Tibial nerve (tissue), 4 donors: ENCODE results near the gene PTPRT. TPM values are rescaled to one million over a fixed set of nuclear protein-coding genes. Genes with fewer than 3 reads are reported as not detected.

ENCODE experiments used
- DNase-seq, 2 donors: peaks; one replicate each; pipeline ENCODE4 v3.0.0-alpha.2; 2019; ENCODE audit warnings: low spot score in 2 of 2
- H3K27ac ChIP-seq, 4 donors: fragments of 200-600 bp; sonication (generic) in 3 of 4; one replicate each; pipeline ENCODE4 v1.5.1; 2017 to 2019; ENCODE audit warnings: mild to moderate bottlenecking in 1 of 4
- H3K27me3 ChIP-seq, 2 donors: fragments of 200-600 bp; sonication (generic) in 1 of 2; one replicate each; pipeline versions ENCODE4 v1.5.1 to v1.6.0; 2017 to 2019
- H3K36me3 ChIP-seq, 3 donors: fragments of 200-600 bp; sonication (generic); one replicate each; pipeline ENCODE4 v1.5.1; 2018 to 2019
- H3K4me1 ChIP-seq, 4 donors: fragments of 200-600 bp; sonication (generic) in 3 of 4; one replicate each; pipeline ENCODE4 v1.5.1; 2017 to 2019
- H3K4me3 ChIP-seq, 4 donors: fragments of 200-600 bp; sonication (generic) in 3 of 4; one replicate each; pipeline ENCODE4 v1.5.1; 2017 to 2019; ENCODE audit warnings: mild to moderate bottlenecking in 1 of 4, moderate library complexity in 1 of 4
- H3K9me3 ChIP-seq, 4 donors: fragments of 200-600 bp; sonication (generic) in 3 of 4; one replicate each; pipeline ENCODE4 v1.5.1; 2017 to 2019
- EP300 ChIP-seq, 2 donors: sonication (generic); formaldehyde crosslinking; IDR thresholded peaks; one replicate each; pipeline ENCODE4 v1.6.1; 2017; ENCODE audit warnings: antibody characterized with exemption in 2 of 2, mild to moderate bottlenecking in 1 of 2
- POLR2A ChIP-seq, 2 donors: fragments of 450-650 bp; IDR thresholded peaks; one replicate each; pipeline ENCODE4 v1.6.1; 2017; ENCODE audit warnings: antibody characterized with exemption in 2 of 2, mild to moderate bottlenecking in 2 of 2, moderate library complexity in 2 of 2
- WGBS, 2 donors: methylation state at CpG; one replicate each; pipeline ENCODE4 v1.1.5; 2018; 5-methylcytosine and 5-hydroxymethylcytosine counted together
- total RNA-seq, 4 donors: library from RNA; depleted of rRNA; stranded (reverse); fragments of >200 nt; gene quantifications; one replicate each; pipeline ENCODE4 v1.1.0, GENCODE V29; 2016
- TF ChIP-seq, protein P1 (sequence below), 5 experiments: fragments of 200-600 bp in 3 of 5; fragments of 450-650 bp in 2 of 5; sonication (generic) in 3 of 5; IDR thresholded peaks; one replicate each; pipeline ENCODE4 v1.5.1; 2016 to 2019; ENCODE audit warnings: antibody characterized with exemption in 5 of 5, mild to moderate bottlenecking in 3 of 5, moderate library complexity in 2 of 5

The PTPRT gene
- total RNA-seq, 4 donors from 2014 or later = under 0.01 TPM; not detected in 3

DNA sequence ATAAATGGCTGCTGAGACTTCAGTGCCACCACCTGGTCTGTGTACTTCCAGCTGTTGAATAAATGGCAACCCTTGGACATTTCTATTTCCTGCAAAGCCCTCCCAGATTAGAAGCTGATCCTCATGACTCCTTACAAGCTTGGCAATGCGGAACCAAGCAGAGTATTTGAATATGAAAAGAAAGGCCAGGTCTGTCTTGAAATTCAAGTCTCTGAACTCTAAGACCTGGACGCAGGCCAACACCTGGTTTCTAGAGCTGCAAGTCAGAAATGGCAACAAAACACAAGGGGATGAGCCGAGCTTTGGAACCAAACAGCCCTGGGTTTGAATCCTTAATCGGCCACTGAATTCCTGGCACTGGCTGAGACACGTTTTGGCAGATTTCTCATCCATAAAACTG is 353.4 kb downstream of the PTPRT start:
- Histone ChIP-seq H3K9me3 (no peaks in the 10 kb centered on the region), H3K4me3 (no peak overlapping the region), H3K4me1 (no peaks in the 10 kb centered on the region), H3K36me3 (no peaks in the 10 kb centered on the region), H3K27ac (no peak overlapping the region), H3K27me3 (no peaks in the 10 kb centered on the region)
- 74% methylated on average over 5 of the region's 5 CpGs for WGBS, 2 donors
- DNase-seq = no peak
- TF ChIP-seq EP300 (IDR thresholded peaks at IDR 0.05) (no peak), POLR2A (IDR thresholded peaks at IDR 0.05) (no peak)
- TF ChIP-seq, protein P1, sequence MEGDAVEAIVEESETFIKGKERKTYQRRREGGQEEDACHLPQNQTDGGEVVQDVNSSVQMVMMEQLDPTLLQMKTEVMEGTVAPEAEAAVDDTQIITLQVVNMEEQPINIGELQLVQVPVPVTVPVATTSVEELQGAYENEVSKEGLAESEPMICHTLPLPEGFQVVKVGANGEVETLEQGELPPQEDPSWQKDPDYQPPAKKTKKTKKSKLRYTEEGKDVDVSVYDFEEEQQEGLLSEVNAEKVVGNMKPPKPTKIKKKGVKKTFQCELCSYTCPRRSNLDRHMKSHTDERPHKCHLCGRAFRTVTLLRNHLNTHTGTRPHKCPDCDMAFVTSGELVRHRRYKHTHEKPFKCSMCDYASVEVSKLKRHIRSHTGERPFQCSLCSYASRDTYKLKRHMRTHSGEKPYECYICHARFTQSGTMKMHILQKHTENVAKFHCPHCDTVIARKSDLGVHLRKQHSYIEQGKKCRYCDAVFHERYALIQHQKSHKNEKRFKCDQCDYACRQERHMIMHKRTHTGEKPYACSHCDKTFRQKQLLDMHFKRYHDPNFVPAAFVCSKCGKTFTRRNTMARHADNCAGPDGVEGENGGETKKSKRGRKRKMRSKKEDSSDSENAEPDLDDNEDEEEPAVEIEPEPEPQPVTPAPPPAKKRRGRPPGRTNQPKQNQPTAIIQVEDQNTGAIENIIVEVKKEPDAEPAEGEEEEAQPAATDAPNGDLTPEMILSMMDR (IDR thresholded peaks at IDR 0.05) = no peak

DNA sequence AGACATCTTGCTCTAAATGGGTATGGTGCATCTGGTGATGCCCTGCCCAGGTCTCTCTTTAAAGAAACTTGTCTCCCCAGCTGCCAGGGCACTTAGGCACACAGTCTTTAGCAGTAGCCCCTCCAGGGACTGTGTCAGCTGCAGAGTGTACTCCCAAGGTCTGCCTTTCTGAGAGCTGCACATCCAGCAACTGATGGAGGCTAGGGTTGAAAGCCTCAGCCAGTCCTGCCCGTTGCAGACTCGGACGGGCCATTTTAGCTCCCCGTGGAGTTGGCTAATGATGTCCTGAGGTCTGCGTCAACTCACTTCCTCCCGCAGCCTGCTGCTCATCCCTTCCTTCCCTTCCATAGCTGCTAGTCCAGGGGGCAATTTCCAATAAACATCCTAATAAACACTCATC is 381.8 kb downstream of the PTPRT start:
- no peak overlapping the region for H3K27ac ChIP-seq
- H3K9me3 ChIP-seq = no peaks in the 10 kb centered on the region
- TF ChIP-seq POLR2A (IDR thresholded peaks at IDR 0.05) (no peak), EP300 (IDR thresholded peaks at IDR 0.05) (no peak)
- TF ChIP-seq, protein P1 (IDR thresholded peaks at IDR 0.05) = no peak
- H3K4me1 ChIP-seq = no peaks in the 10 kb centered on the region
- WGBS, 2 donors = 68 to 79% methylated on average over 5 to 6 of the region's 6 CpGs
- H3K4me3 ChIP-seq = no peak overlapping the region
- H3K27me3 ChIP-seq = no peaks in the 10 kb centered on the region
- H3K36me3 ChIP-seq = no peaks in the 10 kb centered on the region
- no peak for DNase-seq

DNA sequence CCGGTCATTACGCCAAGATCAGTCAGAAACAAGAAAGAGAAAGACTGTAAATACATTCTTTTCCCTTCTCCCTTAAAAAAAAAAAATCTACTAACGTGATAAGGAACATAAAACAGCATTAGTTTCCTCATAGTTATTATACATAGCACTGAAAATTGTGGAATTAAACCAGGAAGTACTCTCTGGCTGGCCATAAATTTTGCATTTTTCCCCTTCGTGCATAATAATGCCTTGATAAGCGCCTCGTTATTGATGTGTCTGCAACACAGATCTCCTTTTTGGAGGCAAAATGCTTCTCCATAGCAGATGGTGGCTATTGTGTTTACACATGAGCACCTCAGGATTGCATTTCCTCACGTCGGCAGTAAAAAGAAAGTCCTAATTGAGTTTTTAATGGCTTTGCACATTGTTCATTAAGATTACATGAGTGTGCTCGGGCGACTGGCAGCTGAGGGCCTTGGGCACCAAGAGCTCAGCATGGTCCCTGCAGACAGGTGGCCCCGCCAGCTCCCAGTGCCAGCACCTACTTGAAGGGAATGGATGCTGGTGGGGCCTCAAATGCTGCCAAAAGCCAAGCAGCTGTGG is 394.5 kb downstream of the PTPRT start:
- WGBS, 2 donors = 73 to 79% methylated on average over 11 of the region's 11 CpGs

DNA sequence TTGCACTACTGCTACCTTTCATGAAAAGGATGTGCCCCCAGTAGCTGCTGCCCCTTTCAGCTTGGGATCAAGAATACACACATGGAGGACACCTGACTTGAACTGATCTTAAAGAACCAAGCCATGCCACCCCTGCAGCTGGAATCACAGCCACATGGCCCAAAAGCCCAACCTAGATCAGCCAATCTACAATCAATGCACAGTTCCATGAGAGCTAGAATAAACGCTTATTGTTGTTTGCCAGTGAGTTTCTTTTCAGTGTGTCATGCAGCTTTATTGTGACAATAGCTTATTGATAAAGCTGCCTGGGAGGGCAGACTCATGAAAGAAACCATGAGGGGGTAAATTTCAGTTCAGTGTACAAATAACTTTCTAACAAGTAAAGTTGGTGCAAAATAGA is 397.7 kb downstream of the PTPRT start:
- Histone ChIP-seq H3K27me3 (no peaks in the 10 kb centered on the region), H3K4me1 (no peaks in the 10 kb centered on the region), H3K4me3 (no peak overlapping the region), H3K36me3 (no peaks in the 10 kb centered on the region), H3K9me3 (no peaks in the 10 kb centered on the region), H3K27ac (no peak overlapping the region)
- no peak for DNase-seq
- TF ChIP-seq, protein P1 (IDR thresholded peaks at IDR 0.05) = no peak
- 43% methylated on average over 1 of the region's 1 CpG for WGBS, 2 donors

More for the DNA sequence above, 394.5 kb downstream of the PTPRT start:
- no peaks in the 10 kb centered on the region for H3K4me1 ChIP-seq
- no peaks in the 10 kb centered on the region for H3K9me3 ChIP-seq
- TF ChIP-seq, protein P1 (IDR thresholded peaks at IDR 0.05) = no peak
- TF ChIP-seq POLR2A (IDR thresholded peaks at IDR 0.05) (no peak), EP300 (IDR thresholded peaks at IDR 0.05) (no peak)
- no peak overlapping the region for H3K27ac ChIP-seq
- no peaks in the 10 kb centered on the region for H3K36me3 ChIP-seq
- H3K4me3 ChIP-seq = no peak overlapping the region
- no peaks in the 10 kb centered on the region for H3K27me3 ChIP-seq
- no peak for DNase-seq

DNA sequence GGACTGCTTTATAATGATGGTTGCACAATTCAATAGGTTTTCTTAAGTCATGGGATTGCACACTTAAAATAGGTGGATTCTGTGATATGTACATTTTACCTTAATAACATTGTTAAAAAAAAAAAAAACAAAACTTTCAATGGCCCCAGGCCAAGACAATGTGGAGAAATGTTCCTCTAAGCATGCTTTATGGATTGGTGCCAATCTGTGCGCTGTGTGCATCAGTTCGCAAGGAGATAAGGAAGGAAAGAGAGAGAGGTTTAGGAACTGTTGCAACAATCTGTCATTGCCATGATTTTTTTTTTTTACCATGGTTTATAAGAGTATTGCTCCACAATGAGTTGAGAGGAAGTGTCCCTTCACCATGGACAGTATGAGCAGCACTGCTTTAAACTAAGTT is 399.6 kb downstream of the PTPRT start:
- H3K9me3 ChIP-seq = no peaks in the 10 kb centered on the region
- H3K4me1 ChIP-seq = no peaks in the 10 kb centered on the region
- TF ChIP-seq, protein P1 (IDR thresholded peaks at IDR 0.05) = no peak
- TF ChIP-seq EP300 (IDR thresholded peaks at IDR 0.05) (no peak), POLR2A (IDR thresholded peaks at IDR 0.05) (no peak)
- H3K27ac ChIP-seq = no peak overlapping the region
- 20 to 33% methylated on average over 2 of the region's 2 CpGs for WGBS, 2 donors
- no peaks in the 10 kb centered on the region for H3K27me3 ChIP-seq
- no peaks in the 10 kb centered on the region for H3K36me3 ChIP-seq
- no peak for DNase-seq
- H3K4me3 ChIP-seq = no peak overlapping the region
